Inflammatory macrophage treated with lipopolysaccharide for 1 hour (primary cell): ENCODE results near the gene RPL39L.
A peak's percentile ranks its signal among the peaks of the same experiment; 100 is the strongest.
"Not testable (repeated sequence)": the region's sequence is repeated elsewhere in the genome, so short reads cannot be mapped to it uniquely, and the experiment has no call there.

Experiments used
- DNase-seq, 2 donors: peaks; one replicate each; pipeline ENCODE4 v3.0.0-alpha.2; 2020 to 2022

The RPL39L gene

GRCh38 chr3:187136936-187137335, 2.4 kb downstream of the RPL39L start:
- DNase-seq: peak in 1 of 2 donors; percentile 33

- no peak for DNase-seq
Measured at GRCh38 chr3:187136337-187136736, 3.0 kb downstream of the RPL39L start.

GRCh38 chr3:187135172-187135690, 4.1 kb downstream of the RPL39L start:
- not testable (repeated sequence) for DNase-seq

GRCh38 chr3:187133181-187133580, 6.1 kb downstream of the RPL39L start:
- DNase-seq: not testable (repeated sequence)

- DNase-seq: no peak
Measured at GRCh38 chr3:187132666-187133065, 6.6 kb downstream of the RPL39L start.

GRCh38 chr3:187131981-187132380, 7.3 kb downstream of the RPL39L start:
- no peak for DNase-seq

- DNase-seq: peak; percentile 59 to 71
Measured at GRCh38 chr3:187130346-187131066, 8.8 kb downstream of the RPL39L start.

- no peak for DNase-seq
Measured at GRCh38 chr3:187125319-187126031, 13.8 kb downstream of the RPL39L start.

GRCh38 chr3:187122261-187122660, 17.0 kb downstream of the RPL39L start:
- DNase-seq: no peak

- peak in 1 of 2 donors; percentile 8 for DNase-seq
Measured at GRCh38 chr3:187120326-187120725, 19.0 kb downstream of the RPL39L start.

GRCh38 chr3:187114511-187114910, 24.8 kb downstream of the RPL39L start:
- DNase-seq: no peak

GRCh38 chr3:187112934-187113793, 26.1 kb downstream of the RPL39L start:
- DNase-seq: peak in 1 of 2 donors; percentile 72

- no peak for DNase-seq
Measured at GRCh38 chr3:187110156-187110555, 29.1 kb downstream of the RPL39L start.

- DNase-seq: no peak
Measured at GRCh38 chr3:187107989-187108388, 31.3 kb downstream of the RPL39L start.

GRCh38 chr3:187105700-187106099, 33.6 kb downstream of the RPL39L start:
- DNase-seq: no peak

GRCh38 chr3:187104933-187105332, 34.4 kb downstream of the RPL39L start:
- no peak for DNase-seq

- DNase-seq: no peak
Measured at GRCh38 chr3:187104342-187104741, 35.0 kb downstream of the RPL39L start.

GRCh38 chr3:187103251-187103650, 36.0 kb downstream of the RPL39L start:
- DNase-seq: no peak

GRCh38 chr3:187102073-187102634, 37.1 kb downstream of the RPL39L start:
- no peak for DNase-seq

GRCh38 chr3:187101184-187102072, 37.9 kb downstream of the RPL39L start:
- DNase-seq: peak; percentile 36 to 43

- peak; percentile 17 to 38 for DNase-seq
Measured at GRCh38 chr3:187098923-187099512, 40.3 kb downstream of the RPL39L start.
